ENCODE data around the gene USE1.

GRCh38 chr19:17262557-17262956 is 47.4 kb downstream of the USE1 start:
- TF ChIP-seq CTCF (IDR thresholded peaks at IDR 0.05; ENCODE audit: low read length) (no peak), EZH2 (optimal IDR thresholded peaks at IDR 0.05; ENCODE audit: low read depth, low read length) (no peak), EZH2phosphoT487 (IDR thresholded peaks at IDR 0.05; ENCODE audit: low read length) (no peak)

Data from MM.1S (cell line).